Glomerular visceral epithelial cell (primary cell): Measurements from ENCODE around the gene RAB3IL1.
A peak's percentile ranks its signal among the peaks of the same experiment; 100 is the strongest.

Source experiments
- DNase-seq: peaks from one replicate; pipeline ENCODE4 v3.0.0-alpha.2; 2016; ENCODE audit errors: extremely low spot score

The RAB3IL1 gene

GRCh38 chr11:61918938-61919704 lies 1.8 kb upstream of the RAB3IL1 start:
- peak; percentile 22 for DNase-seq

GRCh38 chr11:61918251-61918937 lies 1.0 kb upstream of the RAB3IL1 start:
- no peak for DNase-seq

GRCh38 chr11:61916737-61917333 lies 531 bp downstream of the RAB3IL1 start:
- DNase-seq = no peak

- no peak for DNase-seq
Measured at GRCh38 chr11:61914471-61915171, 2.7 kb downstream of the RAB3IL1 start.

- DNase-seq = no peak
Measured at GRCh38 chr11:61913699-61914395, 3.5 kb downstream of the RAB3IL1 start.

GRCh38 chr11:61912991-61913698 lies 4.2 kb downstream of the RAB3IL1 start:
- DNase-seq = no peak

- no peak for DNase-seq
Measured at GRCh38 chr11:61912530-61912898, 4.9 kb downstream of the RAB3IL1 start.

- DNase-seq = no peak
Measured at GRCh38 chr11:61911701-61912529, 5.5 kb downstream of the RAB3IL1 start.

- DNase-seq = no peak
Measured at GRCh38 chr11:61911128-61911700, 6.2 kb downstream of the RAB3IL1 start.

GRCh38 chr11:61910187-61911127 lies 6.9 kb downstream of the RAB3IL1 start:
- no peak for DNase-seq

GRCh38 chr11:61908730-61909316 lies 8.5 kb downstream of the RAB3IL1 start:
- DNase-seq = no peak

GRCh38 chr11:61907871-61908729 lies 9.3 kb downstream of the RAB3IL1 start:
- no peak for DNase-seq

- no peak for DNase-seq
Measured at GRCh38 chr11:61907282-61907681, 10.1 kb downstream of the RAB3IL1 start.

GRCh38 chr11:61906522-61906909 lies 10.8 kb downstream of the RAB3IL1 start:
- no peak for DNase-seq

- DNase-seq = no peak
Measured at GRCh38 chr11:61905801-61906521, 11.4 kb downstream of the RAB3IL1 start.

- DNase-seq = no peak
Measured at GRCh38 chr11:61905067-61905696, 12.2 kb downstream of the RAB3IL1 start.
